ENCODE data around the gene NACC2.

NACC2 gene

GRCh38 chr9:136059851-136060670, 35.0 kb downstream of the NACC2 start:
- Mint-ChIP-seq H3K9me3 (peaks cover 6% of the 10 kb centered on the region), H3K4me3 (no peak overlapping the region), H3K4me1 (peaks cover 31% of the 10 kb centered on the region), H3K27me3 (ENCODE audit: low read depth, poor library complexity) (peaks cover 9% of the 10 kb centered on the region), H3K27ac (no peak overlapping the region), H3K36me3 (ENCODE audit: low read depth) (no peaks in the 10 kb centered on the region)
- no peak for DNase-seq
- no peak for TF ChIP-seq CTCF (IDR thresholded peaks at IDR 0.05)

- DNase-seq = no peak
- Mint-ChIP-seq H3K4me3 (no peak overlapping the region), H3K27ac (no peak overlapping the region), H3K27me3 (ENCODE audit: low read depth, poor library complexity) (peaks cover 9% of the 10 kb centered on the region), H3K4me1 (peaks cover 35% of the 10 kb centered on the region), H3K36me3 (ENCODE audit: low read depth) (no peaks in the 10 kb centered on the region), H3K9me3 (peaks cover under 1% of the 10 kb centered on the region)
- no peak for TF ChIP-seq CTCF (IDR thresholded peaks at IDR 0.05)
These were observed 35.7 kb downstream of the NACC2 start for GRCh38 chr9:136059321-136059791.

- DNase-seq = no peak
- no peak for TF ChIP-seq CTCF (IDR thresholded peaks at IDR 0.05)
- H3K9me3 Mint-ChIP-seq = no peaks in the 10 kb centered on the region
- no peak overlapping the region for H3K4me3 Mint-ChIP-seq
- H3K27me3 Mint-ChIP-seq (ENCODE audit: low read depth, poor library complexity) = peaks cover 11% of the 10 kb centered on the region
- H3K27ac Mint-ChIP-seq = no peak overlapping the region
- H3K36me3 Mint-ChIP-seq (ENCODE audit: low read depth) = no peaks in the 10 kb centered on the region
- peaks cover 36% of the 10 kb centered on the region for H3K4me1 Mint-ChIP-seq
These were observed 36.2 kb downstream of the NACC2 start for GRCh38 chr9:136058801-136059302.

GRCh38 chr9:136058084-136058483, 37.0 kb downstream of the NACC2 start:
- DNase-seq = no peak
- H3K27ac Mint-ChIP-seq = no peak overlapping the region
- H3K27me3 Mint-ChIP-seq (ENCODE audit: low read depth, poor library complexity) = peaks cover 19% of the 10 kb centered on the region
- H3K36me3 Mint-ChIP-seq (ENCODE audit: low read depth) = no peaks in the 10 kb centered on the region
- H3K4me3 Mint-ChIP-seq = no peak overlapping the region
- TF ChIP-seq CTCF (IDR thresholded peaks at IDR 0.05) = no peak
- H3K9me3 Mint-ChIP-seq = no peaks in the 10 kb centered on the region
- H3K4me1 Mint-ChIP-seq = peaks cover 40% of the 10 kb centered on the region

GRCh38 chr9:136057236-136058081, 37.6 kb downstream of the NACC2 start:
- no peak overlapping the region for H3K4me3 Mint-ChIP-seq
- H3K27me3 Mint-ChIP-seq (ENCODE audit: low read depth, poor library complexity) = peaks cover 22% of the 10 kb centered on the region
- no peak for TF ChIP-seq CTCF (IDR thresholded peaks at IDR 0.05)
- H3K4me1 Mint-ChIP-seq = peaks cover 41% of the 10 kb centered on the region
- no peak for DNase-seq
- H3K9me3 Mint-ChIP-seq = no peaks in the 10 kb centered on the region
- no peak overlapping the region for H3K27ac Mint-ChIP-seq
- H3K36me3 Mint-ChIP-seq (ENCODE audit: low read depth) = no peaks in the 10 kb centered on the region

Measured in nephron progenitor cell (in vitro differentiated cells).